Sigmoid colon (tissue), 7 donors: ENCODE data around the gene CFLAR. TPM values are rescaled to one million over a fixed set of nuclear protein-coding genes. Genes with fewer than 3 reads are reported as not detected.
A peak's percentile ranks its signal among the peaks of the same experiment; 100 is the strongest.

ENCODE experiments used
- DNase-seq: peaks from one replicate; pipeline ENCODE4 v3.0.0-alpha.2; 2019
- H3K27ac ChIP-seq, 4 donors: fragments of 200-600 bp; sonication (generic); one replicate each; pipeline ENCODE4 v1.5.1; 2016 to 2019; ENCODE audit warnings: mild to moderate bottlenecking in 1 of 4
- H3K27me3 ChIP-seq, 3 donors: fragments of 200-600 bp; sonication (generic); one replicate each; pipeline ENCODE4 v1.5.1; 2019; ENCODE audit warnings: mild to moderate bottlenecking in 1 of 3
- H3K36me3 ChIP-seq, 4 donors: fragments of 200-600 bp; sonication (generic); one replicate each; pipeline ENCODE4 v1.5.1; 2016 to 2019
- H3K4me1 ChIP-seq, 4 donors: fragments of 200-600 bp; sonication (generic); one replicate each; pipeline ENCODE4 v1.5.1; 2017 to 2019
- H3K4me3 ChIP-seq, 4 donors: fragments of 200-600 bp; sonication (generic); one replicate each; pipeline ENCODE4 v1.5.1; 2017 to 2019; ENCODE audit warnings: mild to moderate bottlenecking in 2 of 4, moderate library complexity in 1 of 4
- H3K9me3 ChIP-seq, 4 donors: fragments of 200-600 bp in 3 of 4; sonication (generic) in 3 of 4; one replicate each; pipeline versions ENCODE4 v1.5.1 to v1.6.1; 2013 to 2019
- CTCF ChIP-seq, 4 experiments: fragments of 450-650 bp in 3 of 4; fragments of 200-600 bp in 1 of 4; IDR thresholded peaks; one replicate each; pipeline ENCODE4 v1.5.1; 2016 to 2019; ENCODE audit warnings: antibody characterized with exemption in 4 of 4, mild to moderate bottlenecking in 3 of 4, moderate library complexity in 2 of 4
- EP300 ChIP-seq, 4 donors: sonication (generic); formaldehyde crosslinking; IDR thresholded peaks; one replicate each; pipeline ENCODE4 v1.6.1; 2017; ENCODE audit warnings: antibody characterized with exemption in 4 of 4
- POLR2A ChIP-seq, 2 donors: fragments of 450-650 bp; IDR thresholded peaks; one replicate each; pipeline ENCODE4 v1.6.1; 2016; ENCODE audit warnings: antibody characterized with exemption in 2 of 2, mild to moderate bottlenecking in 2 of 2, moderate library complexity in 2 of 2
- POLR2AphosphoS5 ChIP-seq, 4 donors: sonication (generic); formaldehyde crosslinking; IDR thresholded peaks; one replicate each; pipeline ENCODE4 v1.6.1; 2017; ENCODE audit warnings: antibody characterized with exemption in 4 of 4
- WGBS, 2 donors: extraction: QIAGEN DNeasy Blood & Tissue Kit; methylation state at CpG; one replicate each; pipeline ENCODE4 v1.1.7; 2013; 5-methylcytosine and 5-hydroxymethylcytosine counted together
- intact Hi-C: fragments of 100-400 bp; cut with DNase I; formaldehyde crosslinking; loops from one replicate; pipeline ENCODE4 v1.15.1; 2023
- polyA plus RNA-seq, 3 donors: library from polyadenylated mRNA; stranded (reverse); fragments of 200-250 nt; gene quantifications; one replicate each; pipeline ENCODE4 v1.2.3, GENCODE V29; 2013
- total RNA-seq, 4 donors: library from RNA; depleted of rRNA; stranded (reverse); fragments of >200 nt; gene quantifications; one replicate each; pipeline ENCODE4 v1.1.0, GENCODE V29; 2016
- donor health status: healthy with polysubstance abuse.
- donor health status: Bipolar disorder and iron deficiency.
- donor health status: healthy.

CFLAR gene
- total and polyA plus RNA-seq, 7 donors, result 32.4 to 243 (median 113) TPM

GRCh38 chr2:201073071-201073470 is 42.9 kb upstream of the CFLAR start:
- WGBS, 2 donors, result 79 to 85% methylated on average over 1 of the region's 1 CpG
- no peak overlapping the region for H3K27ac ChIP-seq
- H3K4me3 ChIP-seq, result no peak overlapping the region
- intact Hi-C loops, result loop anchor here (2.0 to 5.0 kb wide), 7 partner anchors 44 to 361 kb away; partner anchors contain the start of genes BZW1, CFLAR, NIF3L1 and ORC2
- no peak for TF ChIP-seq POLR2AphosphoS5 (IDR thresholded peaks at IDR 0.05)
- TF ChIP-seq POLR2A (IDR thresholded peaks at IDR 0.05), result no peak
- no peak for TF ChIP-seq EP300 (IDR thresholded peaks at IDR 0.05)
- TF ChIP-seq CTCF (IDR thresholded peaks at IDR 0.05), result no peak
- H3K9me3 ChIP-seq, result no peaks in the 10 kb centered on the region
- DNase-seq, result no peak
- peaks cover 0 to 52% (median 40%) of the 10 kb centered on the region in 4 donors for H3K4me1 ChIP-seq
- no peaks in the 10 kb centered on the region for H3K27me3 ChIP-seq
- H3K36me3 ChIP-seq, result no peaks in the 10 kb centered on the region

GRCh38 chr2:201074996-201075395 is 41.0 kb upstream of the CFLAR start:
- peaks cover 0 to 32% (median 24%) of the 10 kb centered on the region in 4 donors for H3K4me1 ChIP-seq
- H3K9me3 ChIP-seq, result no peaks in the 10 kb centered on the region
- DNase-seq, result no peak
- WGBS, 2 donors, result 89 to 91% methylated on average over 7 of the region's 7 CpGs
- H3K4me3 ChIP-seq, result no peak overlapping the region
- no peak for TF ChIP-seq POLR2AphosphoS5 (IDR thresholded peaks at IDR 0.05)
- peaks cover 4 to 13% (median 8%) of the 10 kb centered on the region in 4 donors for H3K36me3 ChIP-seq
- intact Hi-C loops, result loop anchor here (5.0 kb wide), 5 partner anchors 82 to 363 kb away; partner anchors contain the start of genes BZW1, NIF3L1 and PPIL3
- H3K27ac ChIP-seq, result no peak overlapping the region
- no peaks in the 10 kb centered on the region for H3K27me3 ChIP-seq

- Histone ChIP-seq H3K4me3 (no peak overlapping the region), H3K27me3 (no peaks in the 10 kb centered on the region), H3K27ac (no peak overlapping the region), H3K36me3 (peaks cover 0 to 93% (median 26%) of the 10 kb centered on the region in 4 donors), H3K9me3 (no peaks in the 10 kb centered on the region), H3K4me1 (no peaks in the 10 kb centered on the region)
- intact Hi-C loops, result no loop called here
- TF ChIP-seq CTCF (IDR thresholded peaks at IDR 0.05), result no peak
- WGBS, 2 donors, result 90 to 94% methylated on average over 2 of the region's 2 CpGs
- no peak for DNase-seq
Observed at GRCh38 chr2:201084863-201085262, 31.1 kb upstream of the CFLAR start.

- no peak overlapping the region for H3K27ac ChIP-seq
- no peaks in the 10 kb centered on the region for H3K9me3 ChIP-seq
- no peaks in the 10 kb centered on the region for H3K27me3 ChIP-seq
- no peak for DNase-seq
- WGBS, 2 donors, result 92 to 93% methylated on average over 4 of the region's 4 CpGs
- H3K36me3 ChIP-seq, result peaks cover 0 to 39% (median 9%) of the 10 kb centered on the region in 4 donors
- intact Hi-C loops, result no loop called here
- H3K4me3 ChIP-seq, result no peak overlapping the region
- no peaks in the 10 kb centered on the region for H3K4me1 ChIP-seq
- TF ChIP-seq POLR2A (IDR thresholded peaks at IDR 0.05) (no peak), CTCF (IDR thresholded peaks at IDR 0.05) (no peak)
Observed at GRCh38 chr2:201090574-201090973, 25.4 kb upstream of the CFLAR start.

GRCh38 chr2:201093573-201093972 is 22.4 kb upstream of the CFLAR start:
- no peaks in the 10 kb centered on the region for H3K27me3 ChIP-seq
- DNase-seq, result no peak
- no peaks in the 10 kb centered on the region for H3K4me1 ChIP-seq
- H3K9me3 ChIP-seq, result no peaks in the 10 kb centered on the region
- TF ChIP-seq POLR2AphosphoS5 (IDR thresholded peaks at IDR 0.05) (peak in 2 of 4 donors; percentile 10 to 49), EP300 (IDR thresholded peaks at IDR 0.05) (no peak)
- WGBS, 2 donors, result 96 to 98% methylated on average over 5 of the region's 5 CpGs
- no peak overlapping the region for H3K4me3 ChIP-seq
- intact Hi-C loops, result no loop called here
- no peak overlapping the region for H3K27ac ChIP-seq
- peaks cover 0 to 10% (median 0%) of the 10 kb centered on the region in 4 donors for H3K36me3 ChIP-seq

GRCh38 chr2:201100497-201100896 is 15.5 kb upstream of the CFLAR start:
- intact Hi-C loops, result no loop called here
- 97 to 98% methylated on average over 3 of the region's 3 CpGs for WGBS, 2 donors
- no peak for DNase-seq
- Histone ChIP-seq H3K4me3 (no peak overlapping the region), H3K9me3 (no peaks in the 10 kb centered on the region), H3K27ac (no peak overlapping the region), H3K36me3 (no peaks in the 10 kb centered on the region), H3K27me3 (no peaks in the 10 kb centered on the region), H3K4me1 (no peaks in the 10 kb centered on the region)
- no peak for TF ChIP-seq POLR2A (IDR thresholded peaks at IDR 0.05)
- TF ChIP-seq POLR2AphosphoS5 (IDR thresholded peaks at IDR 0.05), result no peak
- no peak for TF ChIP-seq CTCF (IDR thresholded peaks at IDR 0.05)
- TF ChIP-seq EP300 (IDR thresholded peaks at IDR 0.05), result no peak
